ENCODE measurements around the gene LRRC45.
"Not testable (repeated sequence)": the region's sequence is repeated elsewhere in the genome, so short reads cannot be mapped to it uniquely, and the experiment has no call there.

The LRRC45 gene

GRCh38 chr17:82034371-82035011 is 11.4 kb downstream of the LRRC45 start:
- no peak for DNase-seq (ENCODE audit: low read depth in 2 of 2)

- DNase-seq (ENCODE audit: low read depth in 2 of 2) = no peak
Measured at GRCh38 chr17:82035488-82035887, 12.4 kb downstream of the LRRC45 start.

DNA sequence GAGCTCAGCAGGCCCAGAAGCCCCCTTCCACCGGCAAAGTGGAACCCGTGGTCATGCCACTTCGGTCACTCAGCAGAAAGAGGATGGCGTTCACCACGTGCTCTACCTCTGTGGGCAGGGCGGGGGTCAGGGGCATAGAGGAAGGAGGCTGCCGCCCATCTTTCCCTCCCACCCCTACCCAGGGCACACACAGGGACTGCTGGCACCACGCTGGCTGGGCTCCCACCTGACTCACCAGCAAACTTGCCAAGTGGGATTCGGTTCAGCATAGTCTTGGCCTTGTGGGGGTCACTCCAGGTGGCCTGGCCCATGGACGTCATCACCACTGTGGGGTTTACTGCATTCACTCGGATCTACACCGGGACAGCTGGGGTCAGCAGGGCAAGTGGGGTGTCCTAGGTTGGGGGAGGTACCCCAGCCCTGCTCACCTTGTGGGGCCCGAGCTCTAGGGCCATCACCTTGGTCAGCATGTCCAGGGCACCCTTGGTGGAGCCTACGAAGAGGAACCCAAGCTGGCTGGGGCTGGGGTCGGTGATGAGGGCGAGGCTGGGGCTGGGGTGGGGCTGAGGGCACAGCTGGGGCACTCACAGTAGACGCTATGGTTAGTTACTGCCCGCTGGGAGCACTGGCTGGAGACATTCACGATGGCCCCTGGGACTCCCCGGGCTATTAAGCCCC is 13.0 kb downstream of the LRRC45 start:
- DNase-seq (ENCODE audit: low read depth in 2 of 2) = no peak

- no peak for DNase-seq (ENCODE audit: low read depth in 2 of 2)
Measured at GRCh38 chr17:82036634-82037091, 13.6 kb downstream of the LRRC45 start.

DNA sequence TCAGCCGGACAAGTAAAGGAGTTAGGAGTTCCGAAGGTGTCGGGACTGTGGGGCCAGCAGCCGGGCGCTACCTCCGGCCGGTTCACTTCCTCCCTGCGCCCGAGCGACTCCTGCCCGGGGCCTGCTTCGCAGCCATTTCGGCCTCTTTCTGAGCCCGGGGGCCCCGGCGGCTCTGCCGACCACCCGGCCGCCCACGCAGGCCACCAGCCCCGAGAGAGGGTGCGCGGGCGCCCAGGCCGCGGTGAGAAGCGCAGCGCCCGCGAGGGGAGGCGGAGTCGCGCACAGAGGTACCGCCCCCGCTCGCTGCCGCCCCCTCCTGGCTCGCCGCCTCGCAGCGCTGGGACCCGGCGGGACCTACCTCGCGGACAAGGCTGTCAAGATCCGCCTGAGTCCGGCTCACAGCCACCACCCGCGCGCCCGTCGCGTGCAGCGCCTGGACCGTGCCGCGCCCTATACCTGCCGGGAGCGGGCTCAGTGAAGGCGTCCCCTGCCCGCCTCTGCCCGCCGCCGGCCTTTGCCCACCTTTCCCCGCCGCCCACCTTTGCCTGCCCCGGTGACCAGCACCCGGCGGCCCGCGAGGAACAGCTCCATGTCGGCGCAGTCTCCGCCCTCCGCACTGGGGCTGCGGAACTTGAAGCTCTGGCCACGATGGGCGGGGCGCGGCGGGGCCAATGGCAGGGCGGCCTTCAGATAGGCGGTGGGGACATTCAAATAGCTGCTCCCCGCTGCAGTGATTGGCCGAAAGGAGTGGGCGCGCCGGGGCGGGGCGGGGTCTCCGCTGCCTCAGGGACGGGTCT is 14.2 kb downstream of the LRRC45 start, which contains the start of gene DCXR:
DCXR (minus strand) TSS at position 606 of the 797 bp plus-strand sequence; CDS start at position 591, 15 bp downstream.
- peak; percentile 92 to 97 for DNase-seq (ENCODE audit: low read depth in 2 of 2)

DNA sequence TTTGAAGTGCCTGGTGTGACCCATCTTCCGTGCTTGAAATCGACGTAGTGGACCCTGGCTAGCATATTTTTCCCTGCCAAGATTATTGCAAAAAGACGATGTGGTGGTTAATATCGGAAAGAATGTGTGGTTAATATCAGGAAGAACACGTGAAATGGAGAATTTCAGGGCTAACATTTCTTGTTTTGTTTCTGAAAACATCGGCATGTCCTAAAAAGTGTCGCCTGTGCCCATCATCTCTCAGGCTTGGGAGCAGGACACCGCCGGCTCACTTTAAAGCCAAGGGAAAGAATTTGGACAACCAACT is 14.7 kb downstream of the LRRC45 start:
- no peak for DNase-seq (ENCODE audit: low read depth in 2 of 2)

GRCh38 chr17:82038796-82039409 is 15.8 kb downstream of the LRRC45 start:
- not testable (repeated sequence) for DNase-seq (ENCODE audit: low read depth in 2 of 2)

DNA sequence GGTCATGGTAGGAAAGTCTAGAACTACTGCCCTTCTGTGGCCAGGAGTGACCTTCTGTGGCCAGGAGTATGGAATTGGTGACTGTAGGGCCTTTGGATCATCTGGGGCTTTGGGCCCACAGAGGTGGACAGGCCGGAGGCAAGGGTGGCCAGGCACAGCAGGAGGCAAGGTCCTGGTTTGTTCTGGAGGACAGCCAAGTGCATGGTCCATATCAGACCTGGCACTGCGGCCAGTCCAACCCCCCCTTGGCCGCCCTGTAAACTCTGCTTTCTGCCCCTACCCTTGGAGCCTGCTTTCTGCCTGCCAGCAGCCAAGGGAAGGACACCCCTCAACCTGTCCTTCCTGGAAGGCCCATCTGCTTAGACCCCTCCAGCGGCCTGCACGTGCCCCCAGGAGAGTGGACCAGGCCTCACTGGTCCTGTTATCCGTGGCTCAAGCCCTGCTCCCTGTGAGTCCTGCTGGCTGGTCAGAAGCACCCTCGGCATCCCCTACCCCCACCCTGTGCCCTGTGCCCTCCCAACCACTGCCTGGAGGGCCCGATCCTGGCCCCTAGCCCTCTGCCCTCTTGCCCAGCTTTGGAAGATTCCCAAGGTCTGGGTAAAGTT is 16.7 kb downstream of the LRRC45 start:
- DNase-seq (ENCODE audit: low read depth in 2 of 2) = no peak

DNA sequence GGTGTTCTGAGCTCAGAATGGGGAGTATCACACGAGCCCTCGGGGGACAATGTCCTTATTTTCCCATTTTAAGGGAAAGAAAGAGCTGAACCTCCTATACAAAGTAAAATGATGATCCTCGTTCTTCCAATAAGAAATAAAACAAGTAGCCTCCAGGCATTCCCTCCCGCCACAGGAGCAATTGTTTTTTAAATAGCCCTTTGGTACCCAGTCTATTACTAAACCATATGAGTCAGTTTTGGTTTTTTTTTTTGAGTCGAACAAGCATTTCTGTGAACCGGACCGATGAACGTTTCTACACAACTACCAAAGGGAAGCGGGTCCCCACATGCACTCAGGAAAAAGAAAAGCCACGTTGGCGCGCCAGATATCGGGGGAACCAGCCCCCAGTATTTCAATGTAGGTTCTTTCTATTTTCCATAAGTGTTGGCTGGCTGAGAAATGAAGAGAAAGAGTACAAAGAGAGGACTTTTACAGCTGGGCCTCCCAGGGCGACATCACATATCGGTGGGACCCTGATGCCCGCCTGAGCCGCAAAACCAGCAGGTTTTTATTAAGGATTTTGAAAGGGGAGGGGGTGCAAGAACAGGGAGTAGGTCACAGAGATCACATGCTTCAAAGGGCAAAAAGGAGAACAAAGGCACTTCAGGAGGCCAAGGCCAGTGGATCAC is 18.2 kb downstream of the LRRC45 start:
- DNase-seq (ENCODE audit: low read depth in 2 of 2) = no peak

- DNase-seq (ENCODE audit: low read depth in 2 of 2) = no peak
Measured at GRCh38 chr17:82042649-82043048, 19.5 kb downstream of the LRRC45 start.

DNA sequence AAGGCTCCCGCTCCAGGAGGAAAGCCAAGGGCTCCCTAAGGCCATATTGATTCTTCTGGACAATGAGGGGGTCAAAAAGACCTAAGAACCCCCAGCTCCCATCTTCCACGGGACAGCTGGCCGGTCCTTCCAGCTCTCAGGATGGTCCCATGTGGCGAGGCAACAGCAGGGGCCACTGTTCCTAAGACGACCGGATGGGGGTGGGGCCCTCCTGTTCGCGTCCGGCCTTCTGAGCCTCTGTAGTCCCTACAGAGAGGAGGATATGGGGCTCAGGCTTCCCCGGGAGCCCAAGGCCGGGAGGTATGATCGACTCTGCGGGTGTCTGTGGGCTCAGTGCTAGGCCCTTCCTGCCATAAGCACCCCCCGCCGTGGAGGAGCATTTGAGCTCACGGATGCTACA is 20.4 kb downstream of the LRRC45 start:
- DNase-seq (ENCODE audit: low read depth in 2 of 2) = no peak

DNA sequence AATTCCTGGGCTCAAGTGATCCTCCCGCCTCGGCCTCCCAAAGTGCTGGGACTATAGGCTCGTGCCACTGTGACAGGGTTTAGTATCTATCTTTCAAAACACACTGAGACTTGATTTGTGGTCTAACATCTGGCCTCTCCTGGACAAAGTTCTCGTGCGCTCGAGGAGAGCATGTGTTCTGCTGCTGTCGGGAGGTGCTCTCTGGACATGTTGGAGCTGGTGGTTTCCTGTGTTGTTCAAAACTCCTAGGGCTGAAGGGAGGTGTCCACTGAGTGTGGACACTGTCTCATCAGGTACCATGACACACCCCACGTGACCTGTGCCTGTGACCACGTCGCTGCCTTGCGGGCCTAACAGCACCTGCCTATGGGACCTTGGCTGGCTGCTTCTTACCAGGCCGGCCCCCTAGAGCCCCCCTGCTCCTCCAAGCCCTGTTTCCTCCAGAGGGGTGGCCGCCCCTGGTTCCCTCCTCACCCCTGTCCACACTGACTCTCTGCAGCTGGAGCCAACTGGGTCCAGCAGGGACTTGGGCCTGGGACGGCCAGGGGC is 22.9 kb downstream of the LRRC45 start:
- DNase-seq (ENCODE audit: low read depth in 2 of 2) = no peak

- DNase-seq (ENCODE audit: low read depth in 2 of 2) = no peak
Measured at GRCh38 chr17:82046903-82047302, 23.8 kb downstream of the LRRC45 start.

DNA sequence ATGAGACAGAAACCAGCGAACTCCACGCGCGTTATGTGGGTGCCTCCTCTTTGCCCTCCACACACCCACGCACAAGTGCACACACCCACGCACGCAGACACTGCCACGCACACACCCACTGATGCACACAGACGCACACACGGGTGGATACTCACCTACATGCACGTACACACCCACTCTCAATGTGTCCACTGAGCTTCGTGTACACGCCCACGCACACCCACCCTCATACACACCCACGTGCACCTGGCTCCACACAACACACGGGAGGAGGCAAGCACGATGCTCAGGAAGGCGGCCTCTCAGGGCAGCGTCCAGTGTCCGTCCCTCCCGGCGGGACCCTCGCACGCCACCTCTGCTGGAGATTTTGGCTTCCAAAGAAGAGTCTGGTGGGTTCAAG is 24.3 kb downstream of the LRRC45 start:
- no peak for DNase-seq (ENCODE audit: low read depth in 2 of 2)

DNA sequence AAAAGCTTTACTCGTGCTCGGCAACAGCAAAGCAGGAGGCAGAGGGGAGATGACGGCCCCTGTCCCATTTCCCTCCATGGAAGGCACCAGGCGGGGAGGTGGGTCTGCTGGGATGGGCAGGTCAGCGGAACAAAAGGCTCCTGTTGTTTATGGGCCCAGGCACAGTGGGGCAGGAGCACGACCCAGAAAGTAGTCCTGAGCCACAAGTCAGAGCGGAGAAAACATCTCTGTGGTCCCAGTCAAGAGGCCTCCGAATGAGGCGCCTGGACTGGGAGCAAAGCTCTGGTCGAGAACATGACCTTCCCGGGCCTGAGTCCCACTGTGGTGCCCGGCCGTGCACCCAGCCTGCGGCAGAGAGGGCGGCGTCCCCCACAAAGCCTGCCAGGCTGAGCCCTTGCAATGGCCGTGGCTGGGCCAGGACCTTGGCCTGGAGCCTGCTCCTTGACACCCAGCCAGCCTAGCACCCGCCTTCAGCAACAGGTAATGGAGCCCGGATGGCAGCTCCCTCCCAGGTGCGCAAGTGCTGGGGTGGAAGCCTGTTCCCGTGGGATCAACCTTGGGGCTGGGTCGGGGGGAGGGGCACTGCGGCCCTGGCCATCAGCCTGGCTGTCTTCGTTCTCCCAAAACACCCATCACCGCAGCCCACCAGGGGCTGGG is 24.9 kb downstream of the LRRC45 start:
- no peak for DNase-seq (ENCODE audit: low read depth in 2 of 2)

DNA sequence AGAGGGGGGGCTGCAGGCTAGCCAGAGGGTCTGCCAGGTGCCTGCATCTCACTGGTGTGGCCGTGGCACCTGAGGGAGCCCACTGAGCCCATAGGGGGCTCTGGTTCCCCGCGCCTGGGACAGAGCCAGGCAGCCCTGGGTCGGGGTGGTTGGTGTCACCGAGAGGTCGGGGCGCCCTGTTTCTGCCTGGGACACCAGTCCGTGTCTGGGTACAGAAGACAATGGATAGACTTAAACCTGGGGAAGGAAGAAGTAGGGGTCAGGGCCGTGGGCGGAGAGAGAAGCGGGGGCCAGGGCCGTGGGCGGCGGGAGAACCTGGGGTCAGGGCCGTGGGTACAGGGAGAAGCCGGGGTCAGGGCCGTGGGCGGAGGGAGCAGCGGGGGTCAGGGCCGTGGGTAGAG is 25.5 kb downstream of the LRRC45 start:
- DNase-seq (ENCODE audit: low read depth in 2 of 2) = no peak

- DNase-seq (ENCODE audit: low read depth in 2 of 2) = no peak
Measured at GRCh38 chr17:82049106-82049505, 26.0 kb downstream of the LRRC45 start.

GRCh38 chr17:82049521-82049971 is 26.4 kb downstream of the LRRC45 start:
- DNase-seq (ENCODE audit: low read depth in 2 of 2) = no peak

- no peak for DNase-seq (ENCODE audit: low read depth in 2 of 2)
Measured at GRCh38 chr17:82050152-82050760, 27.2 kb downstream of the LRRC45 start.

Measured in stimulated activated CD4-positive, alpha-beta T cell treated with anti-CD3 and anti-CD28 coated beads, Interleukin-4, amount 100 ng/mL, for 48 hours (primary cell).